GM13977 (cell line): ENCODE measurements around the gene LIME1.

Source experiments
- DNase-seq: peaks from one replicate; pipeline ENCODE4 v3.0.0; 2012; ENCODE audit warnings: low spot score
- CTCF ChIP-seq: IDR thresholded peaks from 2 replicates; pipeline ENCODE4 v1.5.1; 2012; ENCODE audit warnings: mild to moderate bottlenecking, control low read depth; ENCODE audit not compliant: insufficient read depth; ENCODE audit errors: extremely low read depth, missing control alignments
- in situ Hi-C: fragments of 300-500 bp; cut with MboI; formaldehyde crosslinking; loops from one replicate; pipeline ENCODE4 v1.12.0; 2022; ENCODE audit warnings: low sequenced_read_pairs, low pct_unique_long_range_greater_than_20kb, mixed read lengths, inconsistent platforms; ENCODE audit not compliant: unreplicated experiment

Gene LIME1

GRCh38 chr20:63740627-63741353, 4.3 kb downstream of the LIME1 start:
- in situ Hi-C loops, result no loop called here
- peak; percentile 22 for TF ChIP-seq CTCF
- DNase-seq, result peak; percentile 79

GRCh38 chr20:63741354-63741675, 4.9 kb downstream of the LIME1 start:
- no peak for DNase-seq
- in situ Hi-C loops, result no loop called here
- TF ChIP-seq CTCF, result no peak

- in situ Hi-C loops, result no loop called here
- peak; percentile 36 for DNase-seq
- no peak for TF ChIP-seq CTCF
Observed at GRCh38 chr20:63741676-63742380, 5.4 kb downstream of the LIME1 start.

- no peak for DNase-seq
- TF ChIP-seq CTCF, result no peak
- in situ Hi-C loops, result no loop called here
Observed at GRCh38 chr20:63742381-63743024, 6.0 kb downstream of the LIME1 start.

- in situ Hi-C loops, result no loop called here
- TF ChIP-seq CTCF, result no peak
- peak; percentile 22 for DNase-seq
Observed at GRCh38 chr20:63743210-63743970, 6.9 kb downstream of the LIME1 start.

GRCh38 chr20:63744158-63744557, 7.7 kb downstream of the LIME1 start:
- in situ Hi-C loops, result no loop called here
- no peak for TF ChIP-seq CTCF
- DNase-seq, result peak; percentile 26
